NCI-H69 (cell line): ENCODE results near the gene XRN2.
"Not testable (repeated sequence)": the region's sequence is repeated elsewhere in the genome, so short reads cannot be mapped to it uniquely, and the experiment has no call there.

Experiments used
- DNase-seq: peaks from one replicate; lab custom pipeline; 2025; lab: John Stamatoyannopoulos, UW

XRN2 gene

GRCh38 chr20:21390768-21391167 lies 87.6 kb downstream of the XRN2 start:
- no peak for DNase-seq

GRCh38 chr20:21391185-21391971 lies 88.2 kb downstream of the XRN2 start:
- no peak for DNase-seq

DNA sequence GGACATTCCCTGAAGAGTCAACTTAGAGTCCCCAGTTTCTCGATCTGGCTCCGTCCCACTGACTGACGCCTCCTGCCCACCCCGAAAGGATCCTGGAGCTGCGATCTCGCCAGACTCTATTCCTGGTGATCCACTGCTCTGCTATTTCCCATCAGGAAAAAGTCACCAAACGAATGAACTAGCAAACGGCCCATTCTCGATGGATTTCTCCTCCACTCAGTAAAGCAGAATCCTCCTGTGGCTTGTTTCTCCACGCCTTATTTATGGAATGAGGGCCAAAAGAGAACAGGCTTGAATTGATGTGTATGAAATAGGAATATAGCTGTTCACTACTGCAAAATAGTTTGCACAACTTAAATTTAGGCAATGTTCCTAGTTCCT lies 88.8 kb downstream of the XRN2 start:
- no peak for DNase-seq

DNA sequence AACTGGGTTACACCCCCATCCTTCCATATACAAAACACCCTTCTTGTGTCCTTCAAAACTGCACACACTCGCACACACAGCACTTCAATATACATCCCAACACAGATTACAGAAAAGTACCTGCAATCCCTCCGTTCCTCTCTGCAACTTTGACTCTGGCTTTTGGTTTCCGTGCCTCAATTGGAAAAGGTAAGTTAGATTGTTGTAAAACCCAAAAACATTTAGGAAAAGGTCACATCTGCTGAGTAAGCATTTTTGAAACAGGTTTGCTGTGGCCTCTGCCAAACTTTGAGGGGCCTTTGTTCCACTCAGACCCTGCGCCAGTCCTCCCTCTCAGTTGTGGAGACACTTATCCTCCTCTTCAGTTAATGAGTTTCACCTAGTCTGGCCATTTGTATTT lies 90.0 kb downstream of the XRN2 start:
- no peak for DNase-seq

DNA sequence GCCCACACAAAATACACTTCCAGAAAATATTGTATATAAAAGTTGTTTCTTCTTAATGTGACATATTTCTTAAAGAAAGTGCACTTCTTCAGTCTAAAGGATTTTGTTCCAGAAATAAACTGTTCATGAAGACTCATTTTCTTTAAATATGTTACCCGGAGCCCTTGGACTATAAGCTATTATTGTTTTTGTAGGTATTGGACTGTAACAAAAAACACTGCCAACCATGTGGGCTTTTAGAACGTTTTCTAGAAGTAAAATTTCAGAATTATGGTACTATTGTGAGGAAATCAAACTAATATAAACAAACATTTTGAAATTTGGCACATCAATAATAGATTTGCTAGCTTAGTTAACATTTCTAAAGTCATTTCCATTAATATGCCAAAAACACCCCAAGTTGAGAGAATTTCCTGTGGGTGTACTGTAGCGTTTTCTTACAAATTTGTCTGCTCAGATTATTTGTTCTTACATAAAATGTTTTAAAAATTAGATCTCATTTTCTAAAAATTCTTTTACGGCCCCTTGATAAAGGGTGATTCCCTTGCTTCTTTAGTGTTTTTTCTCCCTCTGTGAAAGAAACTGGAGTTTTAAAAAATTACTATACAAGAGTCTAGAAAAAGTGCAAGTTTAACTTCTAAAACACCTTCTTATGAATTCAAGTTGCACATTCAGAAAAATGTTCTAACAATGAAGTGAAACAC lies 90.8 kb downstream of the XRN2 start:
- DNase-seq, result no peak

- no peak for DNase-seq
Observed at GRCh38 chr20:21394551-21394950, 91.4 kb downstream of the XRN2 start.

DNA sequence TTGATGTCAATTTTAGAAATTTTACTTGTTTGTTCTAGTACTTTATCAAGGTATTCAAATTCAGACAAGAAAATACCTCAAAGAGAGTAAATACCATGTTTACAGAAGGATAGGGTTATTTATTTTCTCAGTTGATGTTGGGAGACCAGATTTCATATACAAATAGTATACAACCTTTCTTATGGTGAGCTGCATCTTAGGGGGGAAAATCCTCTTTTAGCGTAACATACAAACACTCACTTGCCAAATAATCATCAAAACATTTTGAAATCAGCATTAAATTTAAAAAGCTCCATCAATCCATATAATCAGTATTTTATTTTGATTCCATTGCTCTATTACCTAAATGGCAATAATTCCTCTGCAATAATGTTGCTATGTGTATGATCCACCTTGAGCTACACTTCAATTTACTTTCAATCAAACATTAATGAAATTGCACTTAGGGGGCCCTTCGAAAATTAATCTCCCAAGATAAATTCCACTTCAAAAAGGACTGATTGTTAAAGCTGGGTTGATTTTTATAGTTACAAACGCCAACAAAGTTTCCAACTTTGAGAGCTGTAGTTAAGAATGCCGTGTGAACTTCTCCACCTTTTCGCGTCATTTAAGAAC lies 92.0 kb downstream of the XRN2 start:
- no peak for DNase-seq

- no peak for DNase-seq
Observed at GRCh38 chr20:21395666-21396598, 92.8 kb downstream of the XRN2 start.

GRCh38 chr20:21396599-21397340 lies 93.6 kb downstream of the XRN2 start:
- no peak for DNase-seq

- no peak for DNase-seq
Observed at GRCh38 chr20:21397341-21398108, 94.4 kb downstream of the XRN2 start, which contains the start of gene NKX2-4. Gene NKX2-4 (minus strand): TSS chr20:21397526. CDS start chr20:21397399, 127 bp downstream.

DNA sequence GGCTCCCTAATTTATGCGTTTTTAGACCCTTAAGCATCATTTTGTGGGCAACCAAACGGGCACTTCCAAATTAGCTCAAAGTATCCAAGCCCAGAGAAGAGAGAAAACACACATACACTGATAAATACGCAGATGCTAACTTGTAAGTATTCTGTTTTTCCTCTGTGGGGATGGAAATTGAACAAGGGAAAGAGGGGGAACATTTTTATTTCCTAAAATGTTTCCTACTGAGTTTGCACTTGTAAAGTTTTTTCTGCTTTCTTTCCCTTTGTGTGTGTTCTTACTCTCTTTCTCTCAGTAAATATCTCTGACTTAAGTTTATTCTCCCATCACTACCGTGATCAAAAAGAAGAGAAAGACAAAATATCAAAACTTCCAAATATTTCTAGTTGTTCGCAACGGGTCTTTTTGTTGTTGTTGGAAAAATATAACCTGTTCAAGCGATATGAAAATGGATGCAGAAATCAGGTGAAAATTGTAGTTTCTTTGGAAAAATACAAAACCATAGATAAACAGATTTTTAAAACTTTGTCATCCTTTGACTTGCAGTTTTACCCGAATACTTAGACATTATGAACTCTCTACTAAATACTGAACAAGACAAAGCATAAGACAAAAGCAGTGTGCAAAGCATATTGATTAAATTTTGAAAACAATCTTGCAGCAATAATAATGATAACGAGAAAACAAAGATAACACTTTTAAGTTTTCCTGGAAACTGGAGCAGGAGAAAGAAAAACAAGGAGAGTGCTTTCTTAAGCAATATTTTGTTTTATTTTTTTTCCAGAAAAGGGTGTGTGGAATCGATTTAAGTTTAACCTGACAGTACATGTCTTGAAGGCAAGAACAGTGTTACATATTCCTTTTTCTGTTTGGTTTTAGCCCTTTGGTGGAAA lies 95.2 kb downstream of the XRN2 start:
- no peak for DNase-seq

GRCh38 chr20:21399005-21399475 lies 95.9 kb downstream of the XRN2 start:
- no peak for DNase-seq

DNA sequence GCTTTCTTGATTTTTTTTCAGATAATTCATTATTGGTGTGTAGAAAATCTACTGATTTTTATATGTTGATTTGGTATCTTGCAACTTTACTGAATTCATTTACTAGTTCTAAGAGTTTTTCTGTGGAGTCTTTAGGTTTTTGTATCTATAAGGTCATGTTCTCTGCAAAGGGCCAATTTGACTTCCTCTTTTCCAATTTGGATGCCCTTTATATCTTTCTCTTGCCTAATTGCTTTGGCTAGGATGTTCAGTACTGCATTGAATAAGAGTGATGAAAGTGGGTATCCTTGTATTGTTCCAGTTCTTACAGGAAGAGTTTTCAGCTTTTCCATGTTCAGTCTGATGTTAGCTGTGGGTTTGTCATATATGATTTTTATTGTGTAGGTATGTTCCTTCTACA lies 108.6 kb downstream of the XRN2 start:
- no peak for DNase-seq

DNA sequence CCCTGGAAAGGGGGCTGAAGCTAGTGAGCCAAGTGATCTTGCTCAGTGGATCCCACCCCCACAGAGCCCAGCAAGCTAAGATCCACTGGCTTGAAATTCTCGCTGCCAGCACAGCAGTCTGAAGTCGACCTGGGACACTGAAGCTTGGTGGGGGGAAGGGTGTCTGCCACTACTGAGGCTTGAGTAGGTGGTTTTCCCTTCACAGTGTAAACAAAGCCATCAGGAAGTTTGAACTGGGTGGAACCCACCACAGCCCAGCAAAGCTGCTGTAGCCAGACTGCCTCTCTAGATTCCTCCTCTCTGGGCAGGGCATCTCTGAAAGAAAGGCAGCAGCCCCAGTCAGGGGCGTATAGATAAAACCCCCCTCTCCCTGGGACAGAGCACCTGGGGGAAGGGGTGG lies 110.9 kb downstream of the XRN2 start:
- peak; percentile 6 for DNase-seq

DNA sequence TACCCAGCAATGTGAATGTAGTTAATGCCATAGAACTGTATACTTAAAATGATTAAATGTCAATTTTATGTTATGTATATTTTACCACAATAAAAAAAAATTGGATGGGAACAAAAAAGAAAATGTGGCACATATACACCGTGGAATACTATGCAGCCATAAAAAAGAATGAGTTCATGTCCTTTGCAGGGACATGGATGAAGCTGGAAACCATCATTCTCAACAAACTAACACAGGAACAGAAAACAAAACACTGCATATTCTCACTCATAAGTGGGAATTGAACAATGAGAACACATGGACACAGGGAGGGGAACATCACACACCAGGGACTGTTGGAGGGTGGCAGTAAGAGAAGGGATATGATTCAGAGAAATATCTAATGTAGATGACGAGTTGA lies 116.0 kb downstream of the XRN2 start:
- not testable (repeated sequence) for DNase-seq

GRCh38 chr20:21421601-21422236 lies 118.6 kb downstream of the XRN2 start:
- DNase-seq, result no peak

DNA sequence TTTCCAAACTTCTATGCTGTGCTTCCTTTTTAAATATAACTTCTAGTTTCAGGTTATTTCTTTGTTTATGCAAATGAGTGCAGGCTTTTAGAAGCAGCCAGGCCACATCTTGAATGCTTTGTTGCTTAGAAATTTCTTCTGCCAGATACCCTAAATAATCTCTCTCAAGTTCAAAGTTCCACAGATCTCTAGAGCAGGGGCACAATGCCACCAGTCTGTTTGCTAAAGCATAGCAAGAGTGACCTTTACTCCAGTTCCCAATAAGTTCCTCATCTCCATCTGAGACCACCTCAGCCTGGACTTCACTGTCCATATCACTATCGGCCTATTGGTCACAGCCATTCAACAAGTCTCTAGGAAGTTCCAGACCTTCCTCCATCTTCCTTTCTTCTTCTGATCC lies 120.6 kb downstream of the XRN2 start:
- not testable (repeated sequence) for DNase-seq

GRCh38 chr20:21424846-21425245 lies 121.7 kb downstream of the XRN2 start:
- no peak for DNase-seq

DNA sequence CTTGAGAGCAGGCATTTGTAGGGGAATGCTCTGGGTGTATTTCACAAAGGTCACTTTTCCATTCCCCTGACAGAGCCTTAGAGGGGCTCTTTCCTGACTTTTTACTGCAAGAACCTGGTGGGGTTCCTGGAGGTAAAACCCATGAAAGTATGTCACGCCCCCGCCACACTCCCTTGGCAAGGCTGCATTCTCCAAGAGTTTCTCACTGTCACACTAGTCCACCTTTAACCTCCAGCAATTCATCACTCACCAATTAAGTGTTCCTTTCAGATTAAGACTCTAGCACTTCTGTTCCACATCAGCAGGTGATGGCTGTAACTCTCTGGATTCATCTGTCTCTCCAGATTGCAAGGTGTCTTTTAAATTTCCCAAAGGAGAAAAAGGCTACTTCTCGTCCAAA lies 126.9 kb downstream of the XRN2 start:
- DNase-seq, result peak; percentile 22
